ENCODE data around the gene MYNN. TPM values are rescaled to one million over a fixed set of nuclear protein-coding genes. Genes with fewer than 3 reads are reported as not detected.

The MYNN gene
- total and polyA plus RNA-seq, 9 of the 15 experiments (the other 6 are each of a cell fraction or from before 2014, with no cell fraction given): 10.4 to 35.7 (median 21.3) TPM

DNA sequence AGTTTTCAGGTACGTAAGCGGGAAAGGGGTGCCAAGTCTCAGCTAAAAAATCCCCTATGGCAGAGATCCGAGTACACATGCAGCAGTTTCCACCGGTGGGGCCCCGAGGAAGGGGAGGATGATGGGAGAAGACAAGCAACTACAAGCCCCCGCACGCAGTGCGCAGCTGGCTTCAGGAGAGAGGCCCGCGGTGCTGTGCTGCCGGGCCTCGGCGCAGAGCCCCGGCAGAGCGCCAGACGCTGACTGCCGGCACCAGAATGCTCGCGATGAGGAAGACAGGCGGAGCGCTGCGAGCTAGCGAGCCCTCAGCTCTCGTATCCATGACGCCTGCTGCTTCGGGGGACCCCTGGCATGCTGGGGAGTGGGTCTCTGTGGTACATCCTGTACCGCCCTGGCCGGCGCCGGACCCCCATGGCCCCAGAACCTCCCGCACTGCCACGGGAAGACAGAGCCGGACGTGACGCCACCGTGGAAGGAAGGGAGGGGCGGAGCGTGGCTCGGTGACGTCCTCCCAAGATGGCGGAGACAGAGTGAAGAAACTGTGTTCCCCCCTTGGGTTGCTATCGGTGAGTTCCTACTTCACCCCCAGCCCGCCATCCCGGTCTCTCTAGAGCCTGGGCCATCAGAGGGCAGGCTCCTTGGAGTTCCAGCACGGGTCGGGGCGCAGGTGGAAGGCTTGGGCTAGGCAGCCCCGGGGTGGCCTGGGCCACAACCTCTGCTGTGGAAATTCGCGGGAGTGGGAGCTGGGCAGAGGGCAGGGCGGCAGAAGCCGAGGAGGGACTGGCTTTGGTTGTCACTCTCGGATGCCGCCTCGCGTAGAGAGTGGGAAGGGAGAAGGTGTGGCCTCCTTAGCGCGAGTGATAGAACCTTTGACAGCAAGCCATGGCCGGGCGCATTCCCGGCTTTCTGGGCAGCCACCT, at the start of gene MYNN (continued):
- TF ChIP-seq, protein P1, sequence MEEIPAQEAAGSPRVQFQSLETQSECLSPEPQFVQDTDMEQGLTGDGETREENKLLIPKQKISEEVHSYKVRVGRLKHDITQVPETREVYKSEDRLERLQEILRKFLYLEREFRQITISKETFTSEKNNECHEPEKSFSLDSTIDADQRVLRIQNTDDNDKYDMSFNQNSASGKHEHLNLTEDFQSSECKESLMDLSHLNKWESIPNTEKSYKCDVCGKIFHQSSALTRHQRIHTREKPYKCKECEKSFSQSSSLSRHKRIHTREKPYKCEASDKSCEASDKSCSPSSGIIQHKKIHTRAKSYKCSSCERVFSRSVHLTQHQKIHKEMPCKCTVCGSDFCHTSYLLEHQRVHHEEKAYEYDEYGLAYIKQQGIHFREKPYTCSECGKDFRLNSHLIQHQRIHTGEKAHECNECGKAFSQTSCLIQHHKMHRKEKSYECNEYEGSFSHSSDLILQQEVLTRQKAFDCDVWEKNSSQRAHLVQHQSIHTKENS (CRISPR knock-in tag; IDR thresholded peaks at IDR 0.05): no peak
- TF ChIP-seq, protein P2, sequence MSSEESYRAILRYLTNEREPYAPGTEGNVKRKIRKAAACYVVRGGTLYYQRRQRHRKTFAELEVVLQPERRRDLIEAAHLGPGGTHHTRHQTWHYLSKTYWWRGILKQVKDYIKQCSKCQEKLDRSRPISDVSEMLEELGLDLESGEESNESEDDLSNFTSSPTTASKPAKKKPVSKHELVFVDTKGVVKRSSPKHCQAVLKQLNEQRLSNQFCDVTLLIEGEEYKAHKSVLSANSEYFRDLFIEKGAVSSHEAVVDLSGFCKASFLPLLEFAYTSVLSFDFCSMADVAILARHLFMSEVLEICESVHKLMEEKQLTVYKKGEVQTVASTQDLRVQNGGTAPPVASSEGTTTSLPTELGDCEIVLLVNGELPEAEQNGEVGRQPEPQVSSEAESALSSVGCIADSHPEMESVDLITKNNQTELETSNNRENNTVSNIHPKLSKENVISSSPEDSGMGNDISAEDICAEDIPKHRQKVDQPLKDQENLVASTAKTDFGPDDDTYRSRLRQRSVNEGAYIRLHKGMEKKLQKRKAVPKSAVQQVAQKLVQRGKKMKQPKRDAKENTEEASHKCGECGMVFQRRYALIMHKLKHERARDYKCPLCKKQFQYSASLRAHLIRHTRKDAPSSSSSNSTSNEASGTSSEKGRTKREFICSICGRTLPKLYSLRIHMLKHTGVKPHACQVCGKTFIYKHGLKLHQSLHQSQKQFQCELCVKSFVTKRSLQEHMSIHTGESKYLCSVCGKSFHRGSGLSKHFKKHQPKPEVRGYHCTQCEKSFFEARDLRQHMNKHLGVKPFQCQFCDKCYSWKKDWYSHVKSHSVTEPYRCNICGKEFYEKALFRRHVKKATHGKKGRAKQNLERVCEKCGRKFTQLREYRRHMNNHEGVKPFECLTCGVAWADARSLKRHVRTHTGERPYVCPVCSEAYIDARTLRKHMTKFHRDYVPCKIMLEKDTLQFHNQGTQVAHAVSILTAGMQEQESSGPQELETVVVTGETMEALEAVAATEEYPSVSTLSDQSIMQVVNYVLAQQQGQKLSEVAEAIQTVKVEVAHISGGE (CRISPR knock-in tag; IDR thresholded peaks at IDR 0.05): peak in 1 of 3 experiments; percentile 78; a peak in 2 of 6 replicates
- no peak for TF ChIP-seq ZFP36 (IDR thresholded peaks at IDR 0.05; ENCODE audit: low read depth, low read length, partially characterized antibody)
- no peak for TF ChIP-seq HMG20B (CRISPR knock-in tag; IDR thresholded peaks at IDR 0.05)
- no peak for TF ChIP-seq MAFK (IDR thresholded peaks at IDR 0.05; ENCODE audit: low read length)
- TF ChIP-seq, protein P3, sequence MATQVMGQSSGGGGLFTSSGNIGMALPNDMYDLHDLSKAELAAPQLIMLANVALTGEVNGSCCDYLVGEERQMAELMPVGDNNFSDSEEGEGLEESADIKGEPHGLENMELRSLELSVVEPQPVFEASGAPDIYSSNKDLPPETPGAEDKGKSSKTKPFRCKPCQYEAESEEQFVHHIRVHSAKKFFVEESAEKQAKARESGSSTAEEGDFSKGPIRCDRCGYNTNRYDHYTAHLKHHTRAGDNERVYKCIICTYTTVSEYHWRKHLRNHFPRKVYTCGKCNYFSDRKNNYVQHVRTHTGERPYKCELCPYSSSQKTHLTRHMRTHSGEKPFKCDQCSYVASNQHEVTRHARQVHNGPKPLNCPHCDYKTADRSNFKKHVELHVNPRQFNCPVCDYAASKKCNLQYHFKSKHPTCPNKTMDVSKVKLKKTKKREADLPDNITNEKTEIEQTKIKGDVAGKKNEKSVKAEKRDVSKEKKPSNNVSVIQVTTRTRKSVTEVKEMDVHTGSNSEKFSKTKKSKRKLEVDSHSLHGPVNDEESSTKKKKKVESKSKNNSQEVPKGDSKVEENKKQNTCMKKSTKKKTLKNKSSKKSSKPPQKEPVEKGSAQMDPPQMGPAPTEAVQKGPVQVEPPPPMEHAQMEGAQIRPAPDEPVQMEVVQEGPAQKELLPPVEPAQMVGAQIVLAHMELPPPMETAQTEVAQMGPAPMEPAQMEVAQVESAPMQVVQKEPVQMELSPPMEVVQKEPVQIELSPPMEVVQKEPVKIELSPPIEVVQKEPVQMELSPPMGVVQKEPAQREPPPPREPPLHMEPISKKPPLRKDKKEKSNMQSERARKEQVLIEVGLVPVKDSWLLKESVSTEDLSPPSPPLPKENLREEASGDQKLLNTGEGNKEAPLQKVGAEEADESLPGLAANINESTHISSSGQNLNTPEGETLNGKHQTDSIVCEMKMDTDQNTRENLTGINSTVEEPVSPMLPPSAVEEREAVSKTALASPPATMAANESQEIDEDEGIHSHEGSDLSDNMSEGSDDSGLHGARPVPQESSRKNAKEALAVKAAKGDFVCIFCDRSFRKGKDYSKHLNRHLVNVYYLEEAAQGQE (IDR thresholded peaks at IDR 0.05; ENCODE audit: borderline replicate concordance): no peak
- TF ChIP-seq, protein P3 (CRISPR knock-in tag; IDR thresholded peaks at IDR 0.05; ENCODE audit: low read depth): no peak
- TF ChIP-seq, protein P4, sequence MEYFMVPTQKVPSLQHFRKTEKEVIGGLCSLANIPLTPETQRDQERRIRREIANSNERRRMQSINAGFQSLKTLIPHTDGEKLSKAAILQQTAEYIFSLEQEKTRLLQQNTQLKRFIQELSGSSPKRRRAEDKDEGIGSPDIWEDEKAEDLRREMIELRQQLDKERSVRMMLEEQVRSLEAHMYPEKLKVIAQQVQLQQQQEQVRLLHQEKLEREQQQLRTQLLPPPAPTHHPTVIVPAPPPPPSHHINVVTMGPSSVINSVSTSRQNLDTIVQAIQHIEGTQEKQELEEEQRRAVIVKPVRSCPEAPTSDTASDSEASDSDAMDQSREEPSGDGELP (CRISPR knock-in tag; IDR thresholded peaks at IDR 0.05; ENCODE audit: borderline replicate concordance): peak; percentile 84
- no peak for TF ChIP-seq ZNF384 (IDR thresholded peaks at IDR 0.05; ENCODE audit: low read depth, low read length)
- 0 out of 2 replicates have a peak, but pooled peaks have one; percentile 54 for TF ChIP-seq SRSF1 (IDR thresholded peaks at IDR 0.05; ENCODE audit: low read depth, low read length)
- no peak for TF ChIP-seq ZNF507 (tag; conservative IDR thresholded peaks at IDR 0.05)
- TF ChIP-seq MTA3 (IDR thresholded peaks at IDR 0.05; ENCODE audit: borderline replicate concordance): peak; percentile 78; the same call in 1 of the 2 replicates

Measured in K562 (cell line).